GM21717 (cell line): ENCODE data around the gene HIVEP2.

Experiments used
- ATAC-seq: cut with Tn5 transposase; IDR thresholded peaks from one replicate; pipeline ENCODE4 v1.9.1; 2021; ENCODE audit warnings: mild to moderate bottlenecking, moderate library complexity; ENCODE audit not compliant: unreplicated experiment

The HIVEP2 gene

DNA sequence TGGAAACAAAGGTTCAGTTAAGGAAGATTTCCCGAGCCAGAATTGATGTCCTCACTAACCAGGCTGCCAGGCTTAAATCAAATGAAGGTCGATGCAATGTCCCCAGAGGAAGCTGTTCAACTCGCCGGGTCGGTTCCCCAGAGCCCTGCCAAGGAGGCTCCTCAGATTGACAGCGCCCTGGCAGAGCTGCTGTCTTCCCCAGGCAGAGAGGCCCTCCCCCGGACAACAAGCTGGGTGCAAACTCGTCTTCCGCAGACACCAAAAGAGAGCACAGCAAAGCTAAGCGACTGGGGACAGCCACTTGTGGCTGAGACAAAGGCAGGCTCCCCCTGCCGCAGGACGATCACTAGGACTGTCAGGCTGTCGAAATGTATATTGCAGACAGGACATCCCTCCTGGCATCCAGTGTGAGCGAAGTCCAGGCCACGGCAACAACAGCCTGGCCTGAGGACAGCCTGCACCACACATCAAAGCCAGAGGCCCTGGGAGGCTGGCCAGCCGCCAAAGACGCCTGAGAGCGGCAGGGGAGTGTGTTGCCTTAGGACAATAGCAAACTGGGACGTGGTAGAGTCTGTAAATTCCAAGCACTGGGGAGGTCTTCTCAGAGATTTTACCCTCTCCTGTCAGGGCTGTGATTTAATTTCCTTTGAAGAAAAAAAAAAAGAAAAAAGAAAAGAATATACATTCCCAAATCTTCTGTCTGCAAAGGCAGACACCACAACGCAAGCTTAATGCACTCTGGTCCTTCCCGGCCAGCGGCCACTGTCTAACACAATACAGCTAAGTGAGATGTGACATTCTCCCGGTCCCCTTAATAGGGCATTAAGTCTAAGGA, 99.1 kb downstream of the HIVEP2 start:
- no peak for ATAC-seq

DNA sequence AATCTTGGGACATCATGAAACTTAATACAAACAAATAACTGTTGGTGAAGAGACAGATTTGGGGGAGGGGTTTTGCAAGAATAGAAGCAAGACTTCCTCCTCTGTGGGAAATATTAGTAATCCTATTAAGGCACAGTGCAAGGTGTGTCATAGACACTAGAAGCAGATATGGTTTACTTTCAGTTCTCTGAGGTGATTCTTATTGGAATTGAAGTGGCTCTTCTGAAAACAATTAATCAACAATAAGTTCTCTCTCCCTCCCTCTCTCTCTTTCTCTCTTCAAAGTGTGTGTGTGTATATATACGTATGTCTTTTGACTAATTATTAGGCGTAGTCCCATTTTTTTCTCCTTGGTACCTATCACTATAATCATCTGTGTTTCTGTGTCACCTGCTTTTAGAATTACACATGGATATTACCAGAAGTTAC, 99.8 kb downstream of the HIVEP2 start:
- ATAC-seq, result peak; percentile 50

DNA sequence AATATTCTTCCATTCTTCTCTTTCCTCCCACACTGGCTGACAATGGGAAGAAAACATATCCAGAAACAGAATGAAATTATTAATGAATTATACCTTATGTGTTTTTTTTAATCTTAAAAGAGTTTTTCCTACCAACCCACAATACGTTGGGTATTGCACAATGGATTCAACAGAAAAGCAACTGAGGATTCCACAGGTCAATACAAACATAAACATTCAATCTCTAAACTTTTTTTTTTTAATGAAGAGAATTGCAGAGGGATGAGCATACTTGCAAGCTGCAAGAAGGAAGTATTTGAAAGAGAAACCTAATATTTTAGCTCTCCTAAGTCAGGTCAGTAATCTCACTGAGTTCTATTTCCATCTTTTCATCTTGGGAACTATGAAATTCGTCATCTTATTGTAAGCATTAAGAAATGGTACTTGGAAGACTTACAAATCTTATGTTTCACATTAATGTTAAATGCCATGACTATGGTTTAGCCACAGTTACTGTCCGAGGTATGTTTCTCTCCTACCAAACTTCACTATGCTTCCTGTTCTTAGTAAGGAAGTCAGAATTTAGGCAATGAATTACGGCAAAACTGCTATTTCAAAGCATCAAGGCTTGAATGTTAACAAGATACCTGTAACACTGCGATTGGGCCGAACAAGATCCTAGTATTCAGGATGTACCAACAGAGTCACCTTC, 100.8 kb downstream of the HIVEP2 start:
- no peak for ATAC-seq

DNA sequence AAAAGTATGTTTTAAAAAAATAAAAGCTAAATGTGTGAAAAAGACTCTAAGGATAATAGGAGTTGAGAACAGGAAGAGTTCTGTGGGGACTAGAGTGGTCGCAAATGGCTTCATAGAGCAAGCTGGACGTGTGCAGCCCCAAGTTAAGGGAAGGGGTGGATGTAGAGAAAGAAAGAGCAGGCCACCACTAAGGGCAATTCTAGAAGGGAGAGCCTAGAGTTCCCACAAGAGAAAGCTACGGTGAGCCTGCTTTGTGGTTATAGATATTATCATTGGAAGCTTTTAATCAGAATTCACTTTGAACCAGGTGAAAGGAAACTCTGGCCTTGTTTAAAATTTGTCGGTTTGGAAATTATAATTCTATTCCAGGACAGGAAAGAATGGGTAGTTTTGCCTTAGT, 101.6 kb downstream of the HIVEP2 start:
- no peak for ATAC-seq

DNA sequence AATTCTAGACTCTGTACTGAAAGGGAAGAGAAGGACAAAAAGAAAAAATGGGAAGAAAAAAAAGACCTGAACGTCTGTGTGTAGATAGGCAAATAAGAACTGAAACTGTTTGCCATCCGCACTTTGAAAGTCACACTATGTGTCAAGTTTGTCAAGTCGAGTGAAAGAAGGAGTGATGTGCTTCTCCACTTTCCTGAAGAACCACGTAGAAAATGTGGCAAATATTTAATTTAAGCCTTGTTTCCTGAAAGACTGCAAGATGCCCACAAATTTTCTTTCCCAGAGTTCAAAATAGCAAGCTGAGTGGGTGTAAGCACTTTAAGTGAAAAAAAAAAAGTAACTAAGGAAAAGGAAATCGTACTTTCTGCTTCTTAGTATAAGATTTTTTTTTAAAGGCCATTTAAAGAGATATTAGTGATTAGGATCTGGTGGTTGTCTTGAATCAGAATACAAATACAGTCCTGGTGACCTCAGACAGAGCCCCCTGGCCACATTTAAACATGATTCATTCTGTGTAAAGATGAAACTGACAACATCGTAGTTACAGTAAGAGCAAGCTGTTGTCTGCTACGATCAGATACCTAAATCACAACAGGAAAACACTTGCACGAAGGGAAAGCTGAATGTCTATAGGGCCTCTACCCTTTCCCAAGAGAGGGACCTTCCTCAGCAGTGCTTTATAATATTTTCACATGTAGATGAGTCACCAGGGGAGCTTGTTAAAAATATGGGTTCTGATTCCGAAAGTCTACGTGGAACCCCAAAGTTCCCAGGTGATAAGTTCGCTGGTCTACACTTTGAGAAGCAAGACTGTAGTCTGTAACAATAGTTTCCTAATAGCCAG, 102.3 kb downstream of the HIVEP2 start:
- peak; percentile 72 for ATAC-seq

DNA sequence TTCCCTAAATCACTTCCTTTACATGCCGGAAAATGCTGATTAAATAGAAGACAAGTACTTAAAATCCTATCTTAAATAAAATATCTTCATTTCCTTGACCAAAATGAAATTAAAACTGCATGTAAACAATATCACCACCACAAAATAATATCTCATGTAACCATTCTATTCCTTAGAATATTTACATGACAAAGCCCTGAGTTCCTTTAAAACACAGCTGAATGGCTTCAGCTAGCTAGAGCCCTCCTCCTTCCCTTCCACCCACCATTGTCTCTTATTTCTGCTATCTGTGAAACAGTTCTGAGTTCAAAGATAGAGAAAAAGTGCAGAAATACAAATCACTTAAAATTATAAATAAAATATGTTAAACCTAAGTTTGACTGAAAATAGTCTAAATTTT, 103.1 kb downstream of the HIVEP2 start:
- no peak for ATAC-seq

DNA sequence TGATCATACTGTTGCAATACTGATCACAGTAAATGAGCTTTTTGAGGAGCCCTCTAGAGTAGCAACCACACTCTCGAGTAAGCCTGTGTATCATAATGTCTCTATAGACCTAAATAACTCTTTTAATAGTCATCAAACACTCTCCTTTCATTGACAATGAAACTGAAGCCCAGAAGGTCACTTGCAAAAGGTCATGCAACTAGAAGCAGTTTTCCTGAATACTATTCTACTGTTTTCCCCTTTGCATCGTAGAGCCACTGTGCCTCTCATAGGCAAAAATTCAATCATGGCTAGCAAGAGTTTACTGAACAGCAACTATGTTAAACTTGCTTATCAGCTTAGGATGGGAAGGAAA, 105.3 kb downstream of the HIVEP2 start:
- ATAC-seq, result no peak

DNA sequence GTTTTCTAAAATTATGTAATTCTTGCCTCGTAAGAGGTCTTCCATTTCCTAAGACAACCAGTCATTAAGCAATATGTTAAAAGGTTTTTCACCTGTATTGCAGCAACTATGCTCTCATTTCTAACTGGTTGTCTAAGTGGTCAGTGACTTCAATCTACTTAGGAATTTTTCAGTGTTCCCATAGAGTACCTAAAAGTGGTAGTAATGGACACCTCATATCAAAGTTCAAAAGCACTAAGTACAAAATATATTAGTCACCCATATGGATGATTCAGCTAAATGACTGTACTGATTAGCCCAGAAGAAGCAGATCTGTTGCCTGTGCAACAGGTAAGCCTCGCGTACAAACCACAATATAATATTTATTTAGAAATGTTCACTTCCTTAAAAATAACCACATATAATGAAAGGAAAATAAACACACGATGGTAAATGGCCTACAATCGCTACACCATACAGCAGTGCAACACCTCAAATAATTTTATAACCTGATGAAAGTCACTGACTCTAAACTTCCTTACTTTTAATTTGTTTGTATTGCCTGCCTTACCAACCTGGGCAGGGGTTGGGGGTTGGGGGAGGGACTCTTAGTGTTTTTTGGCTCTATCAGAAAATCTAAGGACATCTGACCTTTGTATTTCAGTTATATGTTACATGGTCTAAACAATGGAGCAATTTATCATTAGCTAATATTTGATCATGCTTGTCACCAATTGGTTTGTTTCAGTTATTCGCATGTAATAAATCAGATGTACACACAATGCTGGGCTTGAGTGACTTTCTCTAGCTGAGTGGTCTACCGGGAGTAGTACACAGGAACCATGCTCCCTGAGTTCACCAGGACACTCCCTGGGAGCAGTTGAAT, 105.9 kb downstream of the HIVEP2 start:
- no peak for ATAC-seq

DNA sequence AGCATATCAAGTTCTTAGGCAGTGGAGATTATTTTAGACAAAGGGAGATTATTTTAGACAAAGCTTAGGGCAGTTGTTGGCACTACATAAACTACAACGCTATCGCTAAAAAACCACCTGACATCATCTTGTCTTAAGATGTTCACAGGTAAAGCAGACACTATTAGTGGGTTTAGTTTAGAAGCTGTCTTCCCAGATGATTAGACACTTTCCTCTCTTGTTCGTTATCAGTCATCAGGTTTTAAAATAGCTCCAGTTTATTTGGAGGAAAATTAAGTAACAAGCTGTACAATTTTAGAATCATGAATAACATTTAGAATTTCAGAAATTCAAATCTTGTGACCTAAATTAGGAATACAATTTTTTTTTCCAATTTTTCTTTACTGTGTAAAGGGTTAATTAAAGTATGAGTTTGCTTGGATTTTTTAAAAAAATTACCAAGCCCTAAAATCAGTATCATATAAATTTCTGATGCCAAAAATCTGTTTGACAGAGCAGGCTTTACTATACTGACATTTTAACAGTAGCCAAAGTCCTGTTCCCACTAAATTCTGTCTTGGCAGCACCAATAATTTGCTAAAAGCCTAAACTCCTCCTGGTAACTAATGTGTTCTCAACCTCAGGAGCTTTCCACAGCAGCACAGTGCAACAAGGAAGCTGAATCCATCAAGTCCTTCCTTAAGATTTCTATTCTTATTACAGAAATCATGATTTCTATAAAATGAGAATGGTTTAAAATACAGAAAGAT, 109.0 kb downstream of the HIVEP2 start:
- no peak for ATAC-seq

DNA sequence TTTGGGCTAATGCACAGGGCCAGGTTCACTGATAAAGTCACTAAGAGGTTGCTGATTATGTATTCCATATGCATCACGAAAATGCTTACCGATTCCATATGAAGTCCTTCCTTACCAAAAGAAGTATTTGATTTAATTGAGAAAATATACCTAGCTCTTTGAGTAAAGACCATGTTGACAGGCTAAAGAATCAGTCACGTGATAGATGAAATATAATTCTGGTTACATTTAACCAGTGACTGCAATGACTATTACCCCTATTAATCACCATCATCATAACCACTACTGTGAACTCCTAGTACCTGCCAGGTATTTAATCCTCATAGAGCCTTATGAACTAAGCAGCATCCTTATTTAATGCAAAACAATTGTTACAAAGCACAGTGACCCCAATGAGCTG, 110.1 kb downstream of the HIVEP2 start:
- ATAC-seq, result no peak

DNA sequence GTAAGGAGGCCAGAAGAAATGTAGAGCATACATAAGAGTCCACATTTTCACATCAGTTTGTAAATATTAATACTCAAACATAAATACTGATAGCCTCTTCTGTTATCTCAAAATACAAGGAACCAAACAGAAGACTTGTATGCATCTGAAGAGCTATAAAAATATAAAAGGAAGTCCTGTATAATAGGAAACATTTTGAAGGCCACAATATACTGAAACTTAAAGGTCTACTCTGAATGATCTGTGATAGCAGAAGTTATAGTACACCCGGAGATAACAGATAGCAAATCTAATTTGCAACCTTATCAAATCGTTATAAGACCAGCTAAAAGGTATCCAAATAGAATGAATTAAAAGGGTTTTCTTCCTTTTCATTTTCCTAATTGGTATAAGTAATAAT, 111.2 kb downstream of the HIVEP2 start:
- no peak for ATAC-seq

DNA sequence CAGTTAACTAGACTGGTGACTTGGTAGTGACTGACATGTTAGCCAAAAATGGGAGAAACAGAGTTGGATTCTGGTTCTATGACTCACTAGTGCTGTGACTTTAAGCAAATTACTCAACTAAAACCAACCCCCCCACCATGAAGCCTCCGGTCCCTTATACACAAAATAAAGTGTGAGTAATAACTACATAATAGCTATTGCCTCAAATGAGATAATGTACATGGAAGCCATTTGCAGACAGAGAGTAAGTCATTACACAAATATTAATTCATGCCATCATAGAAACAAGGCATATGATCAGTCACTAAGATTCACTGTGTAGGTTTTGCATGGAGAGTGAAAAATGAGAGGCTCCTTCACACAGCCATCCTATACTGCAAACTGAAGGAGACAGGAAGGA, 111.9 kb downstream of the HIVEP2 start:
- no peak for ATAC-seq

DNA sequence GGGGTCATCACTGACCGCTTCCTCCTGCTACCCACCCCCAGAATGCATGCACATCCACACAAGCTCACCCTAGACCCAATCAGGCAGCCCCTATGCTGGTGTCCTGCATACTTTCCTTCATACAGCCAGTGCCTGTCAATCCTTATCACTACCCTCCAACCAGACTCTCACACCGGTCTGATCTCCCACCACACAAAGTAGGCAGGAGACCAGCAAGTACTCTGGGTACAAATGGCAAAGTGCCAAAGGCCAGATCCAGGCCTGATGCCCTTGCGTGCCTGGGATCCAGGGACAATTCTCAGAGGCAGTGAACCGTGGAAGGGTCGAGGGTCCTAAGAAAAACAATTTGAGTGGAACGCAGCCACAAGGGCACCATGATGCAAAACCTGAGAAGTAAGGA, 114.2 kb downstream of the HIVEP2 start:
- ATAC-seq, result no peak

DNA sequence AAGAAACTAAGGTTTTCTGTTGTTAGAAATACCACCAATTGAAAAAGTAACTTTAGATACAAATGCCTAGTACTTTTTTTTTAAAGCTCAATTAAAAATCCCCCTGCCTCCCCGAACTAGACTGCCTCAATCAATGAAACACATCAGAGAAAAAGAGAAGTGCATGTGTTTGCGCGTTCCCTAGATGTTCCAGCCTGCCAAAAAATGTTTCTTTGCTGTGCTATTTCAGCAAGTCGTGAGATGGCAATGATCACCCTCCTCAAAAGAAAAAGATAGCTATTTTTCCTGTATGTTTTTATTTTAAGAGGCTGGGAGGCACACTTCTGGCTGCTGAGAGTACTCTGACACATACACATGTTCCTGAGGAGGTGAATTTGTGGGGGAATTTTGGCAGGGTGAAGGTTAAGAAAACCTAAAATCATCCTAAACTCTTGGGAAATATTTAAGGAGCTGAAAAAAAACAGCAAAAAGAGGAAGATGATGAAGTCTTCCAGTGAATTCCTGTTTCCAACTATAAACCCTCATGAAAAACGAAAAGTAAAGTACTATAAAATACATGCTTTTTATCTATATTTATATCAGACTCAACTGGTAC, 114.8 kb downstream of the HIVEP2 start:
- ATAC-seq, result no peak

DNA sequence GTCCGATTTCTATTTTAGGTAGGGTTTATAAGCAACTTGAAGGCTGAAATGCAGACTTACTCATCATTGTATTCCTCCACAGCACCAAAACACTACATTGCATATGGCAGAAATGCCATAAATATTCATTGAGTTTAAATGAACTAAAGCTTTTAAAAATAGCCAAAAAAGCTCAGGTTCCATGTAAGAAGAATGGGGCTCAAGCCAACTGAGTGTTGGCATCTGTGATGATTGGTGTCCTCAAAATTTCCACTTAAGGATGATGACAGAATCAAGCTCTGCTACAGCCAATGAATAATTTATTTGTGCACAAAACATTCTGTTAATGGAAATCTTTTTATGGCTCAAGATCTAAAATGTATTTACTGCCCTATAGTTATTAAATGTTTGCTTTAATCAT, 115.4 kb downstream of the HIVEP2 start:
- no peak for ATAC-seq

DNA sequence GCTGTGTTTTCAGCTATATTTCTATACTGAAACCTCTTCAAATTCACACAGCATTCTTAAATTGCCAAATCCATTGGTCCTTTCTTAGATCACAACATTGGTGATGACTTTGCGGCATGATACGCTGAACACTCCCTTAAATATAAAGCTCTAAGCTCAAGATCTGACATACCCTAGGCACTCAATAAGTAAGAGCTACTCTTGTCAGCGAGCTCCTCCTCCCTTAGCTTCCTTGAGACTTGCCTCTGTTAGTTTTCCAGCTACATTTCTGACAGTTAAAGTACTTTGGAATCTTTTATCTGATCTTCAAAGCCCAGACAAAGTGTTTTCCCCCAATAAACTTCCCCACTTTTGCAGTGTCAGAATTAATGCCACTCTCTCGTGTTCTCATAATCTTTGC, 117.0 kb downstream of the HIVEP2 start:
- no peak for ATAC-seq

DNA sequence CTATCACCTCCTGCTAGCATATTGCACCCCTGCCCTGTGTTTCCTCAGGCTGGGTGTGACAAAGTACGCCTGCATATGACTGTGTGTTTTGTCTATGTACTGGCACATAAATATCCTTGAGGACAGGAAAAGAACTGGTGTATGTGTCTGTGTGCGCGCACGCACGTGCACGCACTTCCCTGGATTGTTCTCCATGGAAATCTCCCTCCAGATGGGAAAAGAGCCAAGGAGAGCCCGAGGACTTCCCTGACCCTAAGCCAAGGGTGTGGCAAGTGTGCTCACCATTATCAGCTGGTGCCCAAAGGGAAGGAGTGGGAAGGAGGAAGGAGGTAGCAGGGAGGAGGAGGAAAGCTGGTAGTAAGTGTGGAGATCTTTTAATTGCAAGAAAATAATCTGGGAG, 117.6 kb downstream of the HIVEP2 start:
- no peak for ATAC-seq

DNA sequence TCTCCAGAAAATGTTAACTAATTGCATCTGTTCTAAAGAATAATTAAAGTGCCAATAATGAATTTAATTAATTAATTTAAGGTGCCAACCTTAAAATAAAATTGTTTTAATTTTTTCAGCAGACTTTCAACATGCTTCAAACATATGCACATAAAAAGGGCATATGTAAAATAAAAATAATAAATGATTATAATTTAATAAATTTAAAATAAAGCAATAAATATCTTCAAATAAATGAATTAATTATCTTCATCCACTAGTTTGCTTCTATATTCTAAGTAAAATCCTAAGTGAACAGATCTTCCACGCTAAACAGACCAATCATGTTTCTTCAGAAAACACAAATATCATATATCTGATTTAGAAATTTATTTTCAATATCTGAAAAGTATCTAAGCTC, 119.2 kb downstream of the HIVEP2 start:
- no peak for ATAC-seq

DNA sequence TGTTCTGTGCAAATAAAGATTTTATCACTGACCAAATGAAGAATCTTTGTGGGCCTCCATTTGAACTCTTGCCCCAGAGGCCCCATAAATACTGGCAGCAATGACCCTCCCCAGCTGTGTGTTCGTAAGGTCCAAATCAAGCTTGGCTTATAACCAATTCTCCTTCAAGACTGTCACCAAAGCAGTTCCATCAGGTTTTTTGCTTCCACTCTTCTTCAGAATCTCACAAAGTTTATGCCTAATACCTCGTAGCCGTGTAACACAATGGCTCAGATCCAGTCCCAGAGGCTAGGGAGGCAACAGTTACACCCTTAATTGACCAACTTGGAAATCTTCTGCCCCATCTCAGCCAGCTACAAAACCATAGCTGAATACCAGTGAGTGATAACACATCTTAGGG, 120.5 kb downstream of the HIVEP2 start:
- no peak for ATAC-seq
